OCI-LY7 (cell line): Measurements from ENCODE around the gene IPO4.

Source experiments
- EZH2phosphoT487 ChIP-seq: fragments of 200-600 bp; sonication (generic); IDR thresholded peaks from 2 replicates; pipeline ENCODE4 v1.6.1; 2018; ENCODE audit warnings: low read depth, borderline replicate concordance, mild to moderate bottlenecking, mixed run types, antibody characterized with exemption, low read length, moderate library complexity, mixed read lengths
- TF ChIP-seq, protein P1 (sequence below): fragments of 200-600 bp; sonication (generic); conservative IDR thresholded peaks from 2 replicates; pipeline ENCODE4 v1.5.1; 2014; ENCODE audit warnings: mild to moderate bottlenecking, antibody characterized with exemption, low read length, moderate library complexity, mixed read lengths

DNA sequence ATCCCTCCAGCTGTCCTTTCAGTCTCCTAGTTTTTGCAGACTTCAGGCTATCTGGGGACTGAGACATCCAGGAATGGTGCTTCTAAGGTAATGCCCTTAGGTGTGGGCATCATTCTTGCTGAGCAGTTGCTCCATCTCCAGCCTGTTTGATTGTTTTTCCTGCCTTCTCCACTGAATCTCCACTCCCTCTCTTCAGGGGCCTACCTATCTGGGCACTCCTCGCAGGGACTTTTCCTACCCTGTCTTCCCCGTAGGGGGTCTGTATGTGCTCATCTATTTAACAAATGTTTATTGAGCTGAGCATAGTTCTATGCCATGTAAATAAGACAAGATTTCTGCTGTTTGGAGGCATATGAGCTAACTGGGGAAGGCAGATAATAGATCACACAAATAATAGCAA is 55.6 kb downstream of the IPO4 start:
- TF ChIP-seq, protein P1, sequence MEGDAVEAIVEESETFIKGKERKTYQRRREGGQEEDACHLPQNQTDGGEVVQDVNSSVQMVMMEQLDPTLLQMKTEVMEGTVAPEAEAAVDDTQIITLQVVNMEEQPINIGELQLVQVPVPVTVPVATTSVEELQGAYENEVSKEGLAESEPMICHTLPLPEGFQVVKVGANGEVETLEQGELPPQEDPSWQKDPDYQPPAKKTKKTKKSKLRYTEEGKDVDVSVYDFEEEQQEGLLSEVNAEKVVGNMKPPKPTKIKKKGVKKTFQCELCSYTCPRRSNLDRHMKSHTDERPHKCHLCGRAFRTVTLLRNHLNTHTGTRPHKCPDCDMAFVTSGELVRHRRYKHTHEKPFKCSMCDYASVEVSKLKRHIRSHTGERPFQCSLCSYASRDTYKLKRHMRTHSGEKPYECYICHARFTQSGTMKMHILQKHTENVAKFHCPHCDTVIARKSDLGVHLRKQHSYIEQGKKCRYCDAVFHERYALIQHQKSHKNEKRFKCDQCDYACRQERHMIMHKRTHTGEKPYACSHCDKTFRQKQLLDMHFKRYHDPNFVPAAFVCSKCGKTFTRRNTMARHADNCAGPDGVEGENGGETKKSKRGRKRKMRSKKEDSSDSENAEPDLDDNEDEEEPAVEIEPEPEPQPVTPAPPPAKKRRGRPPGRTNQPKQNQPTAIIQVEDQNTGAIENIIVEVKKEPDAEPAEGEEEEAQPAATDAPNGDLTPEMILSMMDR, result no peak
- TF ChIP-seq EZH2phosphoT487, result no peak
